ENCODE measurements around the gene SPEF1.

DNA sequence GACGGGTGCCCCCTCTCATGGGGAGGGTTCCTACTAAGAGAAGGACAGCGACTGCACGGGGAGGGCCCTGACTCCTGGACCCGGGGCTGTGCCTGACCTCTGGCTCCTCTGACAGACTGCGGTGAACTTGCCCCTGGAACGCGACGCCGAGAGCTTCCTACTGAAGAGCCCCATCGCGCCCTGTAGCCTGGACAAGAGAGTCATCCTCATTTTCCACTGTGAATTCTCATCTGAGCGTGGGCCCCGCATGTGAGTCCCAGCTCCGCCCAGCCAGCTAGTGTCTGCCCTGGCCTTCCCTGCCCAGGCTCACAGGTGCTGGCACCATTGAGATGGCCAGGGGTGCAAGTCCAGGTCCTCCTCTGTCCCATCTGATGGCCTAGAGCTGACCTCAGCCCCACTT lies 22.0 kb upstream of the SPEF1 start:
- TF ChIP-seq, protein P1, sequence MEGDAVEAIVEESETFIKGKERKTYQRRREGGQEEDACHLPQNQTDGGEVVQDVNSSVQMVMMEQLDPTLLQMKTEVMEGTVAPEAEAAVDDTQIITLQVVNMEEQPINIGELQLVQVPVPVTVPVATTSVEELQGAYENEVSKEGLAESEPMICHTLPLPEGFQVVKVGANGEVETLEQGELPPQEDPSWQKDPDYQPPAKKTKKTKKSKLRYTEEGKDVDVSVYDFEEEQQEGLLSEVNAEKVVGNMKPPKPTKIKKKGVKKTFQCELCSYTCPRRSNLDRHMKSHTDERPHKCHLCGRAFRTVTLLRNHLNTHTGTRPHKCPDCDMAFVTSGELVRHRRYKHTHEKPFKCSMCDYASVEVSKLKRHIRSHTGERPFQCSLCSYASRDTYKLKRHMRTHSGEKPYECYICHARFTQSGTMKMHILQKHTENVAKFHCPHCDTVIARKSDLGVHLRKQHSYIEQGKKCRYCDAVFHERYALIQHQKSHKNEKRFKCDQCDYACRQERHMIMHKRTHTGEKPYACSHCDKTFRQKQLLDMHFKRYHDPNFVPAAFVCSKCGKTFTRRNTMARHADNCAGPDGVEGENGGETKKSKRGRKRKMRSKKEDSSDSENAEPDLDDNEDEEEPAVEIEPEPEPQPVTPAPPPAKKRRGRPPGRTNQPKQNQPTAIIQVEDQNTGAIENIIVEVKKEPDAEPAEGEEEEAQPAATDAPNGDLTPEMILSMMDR (IDR thresholded peaks at IDR 0.05), result no peak
- TF ChIP-seq POLR2A (IDR thresholded peaks at IDR 0.05), result no peak
